ENCODE results near the gene TRIM71.

TRIM71 gene

DNA sequence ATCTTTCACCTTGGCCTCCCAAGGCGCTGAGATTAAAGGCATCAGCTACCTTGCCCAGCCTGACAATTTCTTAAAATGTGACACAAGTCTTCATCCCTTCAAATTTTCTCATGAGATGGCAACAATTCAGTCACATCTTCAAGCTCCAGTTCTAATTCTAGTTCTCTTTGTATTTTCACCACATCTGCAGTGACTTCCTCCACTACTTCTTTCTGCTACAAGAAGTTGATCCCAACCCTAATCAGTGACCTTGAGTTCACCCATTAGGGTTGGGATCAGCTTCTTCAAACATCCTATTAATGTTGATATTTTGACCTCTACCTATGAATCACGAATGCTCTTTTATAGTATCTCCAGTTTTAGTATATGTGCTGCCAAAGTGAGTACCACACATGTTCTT, 59.8 kb downstream of the TRIM71 start:
- Histone ChIP-seq H2AFZ (ENCODE audit: low read length) (no peak overlapping the region), H3K9me2 (ENCODE audit: low read depth, low read length) (no peaks in the 10 kb centered on the region), H3K27me3 (ENCODE audit: insufficient read depth, low read length) (peaks cover 5% of the 10 kb centered on the region; the same call in 1 of the 2 replicates), H3K79me2 (ENCODE audit: insufficient read depth, low read length) (no peaks in the 10 kb centered on the region), H3K4me1 (ENCODE audit: insufficient read depth, low read length, severe bottlenecking) (no peaks in the 10 kb centered on the region), H3K9ac (ENCODE audit: low read length) (no peak overlapping the region), H3K4me3 (ENCODE audit: low read depth, low read length, poor library complexity, severe bottlenecking) (no peak overlapping the region), H3K27ac (ENCODE audit: low read depth, low read length, poor library complexity, severe bottlenecking) (no peak overlapping the region), H4K20me1 (ENCODE audit: insufficient read depth, low read length) (no peaks in the 10 kb centered on the region), H3K4me2 (ENCODE audit: low read length) (no peak overlapping the region), H3K36me3 (ENCODE audit: insufficient read depth, low read length) (no peaks in the 10 kb centered on the region), H3F3A (ENCODE audit: insufficient read depth, low read length) (no peaks in the 10 kb centered on the region), H3K9me3 (ENCODE audit: low read length) (no peaks in the 10 kb centered on the region)
- TF ChIP-seq, protein P1, sequence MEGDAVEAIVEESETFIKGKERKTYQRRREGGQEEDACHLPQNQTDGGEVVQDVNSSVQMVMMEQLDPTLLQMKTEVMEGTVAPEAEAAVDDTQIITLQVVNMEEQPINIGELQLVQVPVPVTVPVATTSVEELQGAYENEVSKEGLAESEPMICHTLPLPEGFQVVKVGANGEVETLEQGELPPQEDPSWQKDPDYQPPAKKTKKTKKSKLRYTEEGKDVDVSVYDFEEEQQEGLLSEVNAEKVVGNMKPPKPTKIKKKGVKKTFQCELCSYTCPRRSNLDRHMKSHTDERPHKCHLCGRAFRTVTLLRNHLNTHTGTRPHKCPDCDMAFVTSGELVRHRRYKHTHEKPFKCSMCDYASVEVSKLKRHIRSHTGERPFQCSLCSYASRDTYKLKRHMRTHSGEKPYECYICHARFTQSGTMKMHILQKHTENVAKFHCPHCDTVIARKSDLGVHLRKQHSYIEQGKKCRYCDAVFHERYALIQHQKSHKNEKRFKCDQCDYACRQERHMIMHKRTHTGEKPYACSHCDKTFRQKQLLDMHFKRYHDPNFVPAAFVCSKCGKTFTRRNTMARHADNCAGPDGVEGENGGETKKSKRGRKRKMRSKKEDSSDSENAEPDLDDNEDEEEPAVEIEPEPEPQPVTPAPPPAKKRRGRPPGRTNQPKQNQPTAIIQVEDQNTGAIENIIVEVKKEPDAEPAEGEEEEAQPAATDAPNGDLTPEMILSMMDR (IDR thresholded peaks at IDR 0.05; ENCODE audit: low read length) = no peak
- no peak for TF ChIP-seq EZH2 (IDR thresholded peaks at IDR 0.05; ENCODE audit: borderline replicate concordance, low read length)

DNA sequence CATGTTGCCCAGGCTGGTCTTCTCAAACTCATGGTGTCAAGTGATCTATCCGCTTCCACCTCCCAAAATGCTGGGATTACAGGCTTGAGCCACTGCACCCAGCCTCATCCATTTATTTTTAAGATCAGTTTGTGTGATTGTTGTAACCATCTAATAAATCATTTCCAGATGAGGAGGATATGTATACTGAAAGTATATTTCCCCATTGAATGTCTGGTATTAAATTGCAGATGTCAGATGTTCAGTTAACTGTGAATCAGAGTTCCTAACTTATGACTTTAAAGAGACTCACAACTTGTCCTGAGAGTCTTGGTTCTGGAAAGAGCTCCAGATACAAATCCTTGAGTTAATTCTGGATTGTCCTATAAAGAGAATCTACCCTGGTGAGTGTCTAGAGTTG, 62.4 kb downstream of the TRIM71 start:
- Histone ChIP-seq H3K4me1 (ENCODE audit: insufficient read depth, low read length, severe bottlenecking) (no peaks in the 10 kb centered on the region), H4K20me1 (ENCODE audit: insufficient read depth, low read length) (no peaks in the 10 kb centered on the region), H3K9me2 (ENCODE audit: low read depth, low read length) (no peaks in the 10 kb centered on the region), H3K9ac (ENCODE audit: low read length) (no peak overlapping the region), H3K9me3 (ENCODE audit: low read length) (no peaks in the 10 kb centered on the region), H3K36me3 (ENCODE audit: insufficient read depth, low read length) (no peaks in the 10 kb centered on the region), H2AFZ (ENCODE audit: low read length) (no peak overlapping the region), H3K4me3 (ENCODE audit: low read depth, low read length, poor library complexity, severe bottlenecking) (no peak overlapping the region), H3K4me2 (ENCODE audit: low read length) (no peak overlapping the region), H3F3A (ENCODE audit: insufficient read depth, low read length) (no peaks in the 10 kb centered on the region), H3K27me3 (ENCODE audit: insufficient read depth, low read length) (peaks cover 5% of the 10 kb centered on the region; the same call in 1 of the 2 replicates), H3K27ac (ENCODE audit: low read depth, low read length, poor library complexity, severe bottlenecking) (no peak overlapping the region), H3K79me2 (ENCODE audit: insufficient read depth, low read length) (no peaks in the 10 kb centered on the region)
- TF ChIP-seq EZH2 (IDR thresholded peaks at IDR 0.05; ENCODE audit: borderline replicate concordance, low read length) = no peak
- TF ChIP-seq, protein P1 (IDR thresholded peaks at IDR 0.05; ENCODE audit: low read length) = no peak

DNA sequence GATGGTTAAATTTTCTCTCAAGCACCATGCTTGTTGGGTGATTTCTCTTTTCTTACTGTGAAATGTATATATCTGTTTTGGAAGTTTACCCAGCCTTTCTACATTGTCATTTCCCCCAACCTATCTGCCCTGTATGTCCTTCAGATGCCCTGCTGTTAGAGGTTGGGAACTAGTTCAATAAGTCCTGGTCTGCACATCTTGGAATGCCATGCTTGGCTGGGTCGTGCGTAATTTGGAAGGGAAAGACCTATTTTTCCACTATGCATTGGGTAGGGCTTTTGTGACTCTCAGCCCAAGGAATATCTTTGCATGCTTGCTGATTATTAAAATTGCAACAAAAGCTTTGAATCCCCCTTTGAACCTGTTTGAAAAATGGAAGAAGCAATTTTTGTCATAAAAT, 63.8 kb downstream of the TRIM71 start:
- Histone ChIP-seq H3K4me3 (ENCODE audit: low read depth, low read length, poor library complexity, severe bottlenecking) (no peak overlapping the region), H2AFZ (ENCODE audit: low read length) (no peak overlapping the region), H3K36me3 (ENCODE audit: insufficient read depth, low read length) (no peaks in the 10 kb centered on the region), H3K9ac (ENCODE audit: low read length) (no peak overlapping the region), H4K20me1 (ENCODE audit: insufficient read depth, low read length) (no peaks in the 10 kb centered on the region), H3K27ac (ENCODE audit: low read depth, low read length, poor library complexity, severe bottlenecking) (no peak overlapping the region), H3K9me2 (ENCODE audit: low read depth, low read length) (no peaks in the 10 kb centered on the region), H3K27me3 (ENCODE audit: insufficient read depth, low read length) (peaks cover 5% of the 10 kb centered on the region; the same call in 1 of the 2 replicates), H3K79me2 (ENCODE audit: insufficient read depth, low read length) (no peaks in the 10 kb centered on the region), H3F3A (ENCODE audit: insufficient read depth, low read length) (no peaks in the 10 kb centered on the region), H3K9me3 (ENCODE audit: low read length) (no peaks in the 10 kb centered on the region), H3K4me1 (ENCODE audit: insufficient read depth, low read length, severe bottlenecking) (no peaks in the 10 kb centered on the region), H3K4me2 (ENCODE audit: low read length) (no peak overlapping the region)
- no peak for TF ChIP-seq EZH2 (IDR thresholded peaks at IDR 0.05; ENCODE audit: borderline replicate concordance, low read length)
- TF ChIP-seq, protein P1 (IDR thresholded peaks at IDR 0.05; ENCODE audit: low read length) = no peak
